ENCODE data around the gene URB2.
A peak's percentile ranks its signal among the peaks of the same experiment; 100 is the strongest.
"Not testable (repeated sequence)": the region's sequence is repeated elsewhere in the genome, so short reads cannot be mapped to it uniquely, and the experiment has no call there.

URB2 gene

DNA sequence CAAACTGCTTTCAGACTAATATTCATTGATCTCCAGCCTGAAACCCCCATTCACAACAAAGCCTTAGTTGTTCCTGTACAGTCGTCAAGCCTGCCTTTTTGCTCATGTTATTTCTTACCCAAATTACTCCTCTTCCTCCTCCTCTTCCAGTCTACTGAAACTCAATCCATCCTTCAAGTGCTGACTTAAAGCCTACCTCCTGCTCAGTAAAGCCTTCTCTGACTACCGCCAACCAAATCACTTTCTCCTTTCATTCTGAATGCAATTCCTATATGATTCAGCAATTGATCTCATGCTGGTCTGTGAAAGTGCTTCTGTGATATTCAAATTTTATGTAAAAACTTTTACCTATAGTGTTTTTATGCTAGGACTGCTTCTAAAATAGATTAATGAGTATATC is 18.7 kb upstream of the URB2 start:
- in situ Hi-C loops (cut with HindIII; ENCODE audit: low pct_ligation_motif_present, low pct_unique_long_range_greater_than_20kb, low sequenced_read_pairs): no loop called here

DNA sequence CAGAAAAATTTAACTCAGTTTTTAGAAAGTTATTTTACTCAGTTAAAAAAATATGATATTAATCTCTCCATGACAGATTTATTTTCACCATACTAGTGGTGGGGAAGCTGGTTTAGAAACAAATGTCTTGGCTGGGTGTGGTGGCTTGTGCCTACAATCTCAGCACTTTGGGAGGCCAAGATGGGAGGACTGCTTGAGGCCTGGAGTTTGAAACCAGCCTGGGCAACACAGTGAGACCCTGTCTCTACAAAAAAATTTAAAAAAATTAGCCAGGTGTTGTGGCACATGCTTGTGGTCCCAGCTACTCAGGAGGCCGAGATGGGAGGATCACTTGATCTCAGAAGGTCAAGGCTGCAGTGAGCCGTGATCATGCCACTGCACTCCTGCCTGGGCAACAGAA is 17.5 kb upstream of the URB2 start:
- in situ Hi-C loops (cut with HindIII; ENCODE audit: low pct_ligation_motif_present, low pct_unique_long_range_greater_than_20kb, low sequenced_read_pairs): no loop called here
- no peak for DNase-seq

More for the DNA sequence above, 18.7 kb upstream of the URB2 start:
- DNase-seq: no peak

DNA sequence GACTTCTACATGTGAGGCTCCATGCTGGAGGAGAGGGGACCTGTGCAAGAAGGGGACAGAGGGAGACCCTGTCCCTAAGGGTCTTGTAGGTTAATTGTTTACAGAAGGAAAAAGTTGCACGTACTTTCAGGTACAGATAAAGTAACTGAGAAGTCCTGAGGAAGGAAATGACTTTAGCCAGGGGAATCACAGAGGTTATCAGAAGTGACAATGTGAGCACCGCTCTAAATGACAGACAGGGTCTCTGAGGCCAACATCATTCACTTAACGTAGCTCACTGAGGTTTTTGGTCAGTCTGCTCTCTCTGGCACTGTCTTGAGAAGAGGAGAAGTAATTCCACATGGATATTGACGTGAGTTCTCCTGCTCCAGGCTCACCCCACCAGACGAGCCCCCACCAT is 12.1 kb upstream of the URB2 start:
- in situ Hi-C loops (cut with HindIII; ENCODE audit: low pct_ligation_motif_present, low pct_unique_long_range_greater_than_20kb, low sequenced_read_pairs): no loop called here
- no peak for DNase-seq

- in situ Hi-C loops (cut with HindIII; ENCODE audit: low pct_ligation_motif_present, low pct_unique_long_range_greater_than_20kb, low sequenced_read_pairs): no loop called here
- no peak for DNase-seq
Observed at GRCh38 chr1:229614701-229615100, 11.3 kb upstream of the URB2 start.

- DNase-seq: no peak
Observed at GRCh38 chr1:229617351-229618100, 8.5 kb upstream of the URB2 start.

GRCh38 chr1:229619002-229619401 is 7.0 kb upstream of the URB2 start:
- DNase-seq: no peak
- in situ Hi-C loops (cut with HindIII; ENCODE audit: low pct_ligation_motif_present, low pct_unique_long_range_greater_than_20kb, low sequenced_read_pairs): no loop called here

More at GRCh38 chr1:229617351-229618100, 8.5 kb upstream of the URB2 start:
- in situ Hi-C loops (cut with HindIII; ENCODE audit: low pct_ligation_motif_present, low pct_unique_long_range_greater_than_20kb, low sequenced_read_pairs): no loop called here

DNA sequence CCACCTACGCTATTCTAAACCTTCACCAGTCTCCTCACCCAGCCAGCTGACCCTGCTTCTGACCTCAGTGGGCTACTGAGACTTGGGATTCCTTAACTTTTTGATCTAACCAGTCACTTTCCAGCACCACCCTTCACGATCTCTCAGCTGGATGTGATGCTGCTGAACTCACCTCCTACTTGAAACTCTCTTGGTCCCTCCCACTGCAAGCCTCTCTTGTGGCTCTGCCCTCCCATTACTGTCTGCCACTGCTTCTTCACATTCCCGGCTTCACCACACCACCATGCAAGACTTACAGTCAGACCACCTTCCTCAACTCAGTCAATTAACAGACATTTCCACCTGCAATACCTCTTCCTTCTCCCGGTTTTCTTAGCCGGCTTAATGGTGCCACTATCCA is 6.4 kb upstream of the URB2 start:
- DNase-seq: no peak
- in situ Hi-C loops (cut with HindIII; ENCODE audit: low pct_ligation_motif_present, low pct_unique_long_range_greater_than_20kb, low sequenced_read_pairs): no loop called here

DNA sequence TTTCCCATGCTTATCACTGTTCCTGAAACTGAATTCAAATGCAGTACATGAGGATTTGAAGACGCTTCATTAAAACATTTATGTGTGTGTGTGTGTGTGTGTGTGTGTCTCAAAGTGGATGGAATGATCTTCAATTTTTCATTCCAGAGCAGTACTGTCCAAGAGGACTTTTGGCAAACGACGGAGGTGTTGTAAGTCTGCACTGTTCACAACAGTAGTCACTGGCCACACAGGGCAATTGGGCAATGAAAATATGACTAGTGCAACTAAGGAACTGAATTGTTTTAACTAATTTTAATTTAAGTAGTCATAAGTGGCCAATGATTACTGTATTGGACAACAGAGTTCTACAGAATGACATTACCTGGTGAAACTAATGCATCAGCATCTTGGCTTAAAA is 5.2 kb upstream of the URB2 start:
- in situ Hi-C loops (cut with HindIII; ENCODE audit: low pct_ligation_motif_present, low pct_unique_long_range_greater_than_20kb, low sequenced_read_pairs): no loop called here
- no peak for DNase-seq

DNA sequence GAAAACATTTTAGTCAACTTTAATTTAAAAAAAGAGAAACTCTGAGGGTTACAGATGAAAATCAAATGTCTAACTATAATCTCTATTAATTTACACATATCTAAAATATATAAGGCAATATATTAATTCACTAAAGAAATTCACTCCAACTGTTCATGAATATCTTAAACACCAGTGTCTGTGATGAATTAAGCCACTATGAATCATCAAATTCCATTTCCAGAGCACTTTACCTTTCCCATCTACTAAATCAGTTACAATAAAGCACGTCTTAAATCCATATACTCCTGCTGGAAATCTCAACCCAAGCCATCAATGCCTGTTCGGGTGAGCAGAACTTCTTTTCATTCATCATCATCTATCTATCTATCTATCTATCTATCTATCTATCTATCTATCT is 4.4 kb upstream of the URB2 start:
- no peak for DNase-seq
- in situ Hi-C loops (cut with HindIII; ENCODE audit: low pct_ligation_motif_present, low pct_unique_long_range_greater_than_20kb, low sequenced_read_pairs): no loop called here

- in situ Hi-C loops (cut with HindIII; ENCODE audit: low pct_ligation_motif_present, low pct_unique_long_range_greater_than_20kb, low sequenced_read_pairs); DNase-seq: not testable (repeated sequence)
Observed at GRCh38 chr1:229622641-229623120, 3.4 kb upstream of the URB2 start.

DNA sequence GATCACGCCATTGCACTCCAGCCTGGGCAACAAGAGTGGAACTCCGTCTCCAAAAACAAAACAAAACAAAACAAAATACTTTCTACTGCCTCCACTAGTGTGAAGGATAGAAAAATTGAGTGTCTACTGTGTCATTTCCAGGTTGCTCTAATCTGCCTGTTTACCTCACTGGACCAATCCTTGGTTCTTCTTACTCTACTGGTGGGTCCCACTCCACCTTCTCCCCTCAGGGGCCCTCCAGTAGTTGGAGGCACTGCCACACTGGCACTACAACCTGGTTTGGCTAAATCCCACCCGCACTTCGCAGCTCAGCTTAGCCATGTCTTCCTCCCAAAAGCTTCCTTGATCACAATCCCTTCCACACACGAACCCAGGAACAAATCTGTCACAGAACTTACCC is 2.8 kb upstream of the URB2 start:
- in situ Hi-C loops (cut with HindIII; ENCODE audit: low pct_ligation_motif_present, low pct_unique_long_range_greater_than_20kb, low sequenced_read_pairs): no loop called here

DNA sequence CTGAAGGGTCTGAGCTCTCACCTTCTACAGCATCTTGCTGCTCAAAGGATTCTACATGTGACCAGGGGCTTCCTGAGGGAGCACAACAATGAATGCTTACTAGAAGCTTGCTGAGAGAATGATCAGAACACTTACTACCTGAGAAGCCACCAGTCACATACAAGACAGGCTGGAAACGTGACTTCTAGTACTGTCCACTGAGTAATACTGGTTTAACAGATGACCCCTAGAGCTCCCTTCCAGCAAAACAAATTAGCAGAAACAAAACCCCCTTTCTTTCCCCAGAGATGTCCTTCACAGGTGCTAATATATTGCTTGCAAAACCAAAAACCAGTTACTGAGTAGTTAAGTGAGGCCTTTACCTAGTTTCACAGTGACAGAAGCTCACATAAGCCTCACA is 2.2 kb upstream of the URB2 start:
- in situ Hi-C loops (cut with HindIII; ENCODE audit: low pct_ligation_motif_present, low pct_unique_long_range_greater_than_20kb, low sequenced_read_pairs): no loop called here
- DNase-seq: no peak

More for the DNA sequence above, 2.8 kb upstream of the URB2 start:
- DNase-seq: no peak

GRCh38 chr1:229624521-229625070 is 1.5 kb upstream of the URB2 start:
- DNase-seq: no peak
- in situ Hi-C loops (cut with HindIII; ENCODE audit: low pct_ligation_motif_present, low pct_unique_long_range_greater_than_20kb, low sequenced_read_pairs): no loop called here

DNA sequence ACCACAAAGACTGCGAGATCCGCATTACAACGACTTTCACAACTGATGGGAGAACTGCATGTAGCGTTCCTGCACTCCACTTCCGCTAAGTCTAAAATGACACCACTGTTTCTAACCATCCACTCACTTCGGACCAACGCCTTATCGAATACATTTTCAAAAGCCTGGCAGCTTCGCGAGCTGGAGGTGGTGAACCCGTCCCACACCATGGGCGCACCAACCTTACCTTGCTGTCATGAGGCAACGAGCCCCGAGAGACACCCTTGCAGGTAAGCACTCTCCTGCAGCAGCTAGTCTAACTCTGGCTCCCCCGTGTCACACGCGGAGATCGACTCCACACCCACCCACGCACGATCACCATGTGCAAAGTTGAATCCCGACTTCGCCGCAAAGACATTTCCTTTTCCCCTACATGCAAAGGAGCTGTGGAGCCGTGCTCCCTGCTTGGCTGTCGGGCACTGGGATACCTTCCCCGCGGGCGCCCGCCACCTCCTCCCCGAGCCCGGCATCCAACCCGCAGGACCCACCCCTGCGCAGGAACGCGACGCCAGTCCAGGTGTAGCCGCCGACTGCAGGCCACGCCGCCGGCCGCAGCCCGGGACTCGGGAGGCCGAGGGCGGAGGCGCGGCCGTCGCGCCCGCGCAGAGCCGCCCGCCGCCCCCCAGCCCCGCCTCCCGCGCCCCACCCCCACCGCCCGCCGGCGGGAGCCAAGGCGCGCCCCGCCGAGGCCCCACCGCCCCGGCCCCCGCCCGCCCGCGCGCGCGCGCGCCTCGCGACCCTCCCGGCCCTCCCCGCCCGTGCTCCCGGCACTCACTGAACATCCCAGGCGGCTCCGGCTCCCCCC is 754 bp upstream of the URB2 start:
- peak; percentile 58 for DNase-seq
- in situ Hi-C loops (cut with HindIII; ENCODE audit: low pct_ligation_motif_present, low pct_unique_long_range_greater_than_20kb, low sequenced_read_pairs): no loop called here

GRCh38 chr1:229627003-229627402 is 956 bp downstream of the URB2 start:
- in situ Hi-C loops (cut with HindIII; ENCODE audit: low pct_ligation_motif_present, low pct_unique_long_range_greater_than_20kb, low sequenced_read_pairs): no loop called here
- no peak for DNase-seq

- in situ Hi-C loops (cut with HindIII; ENCODE audit: low pct_ligation_motif_present, low pct_unique_long_range_greater_than_20kb, low sequenced_read_pairs): no loop called here
- DNase-seq: no peak
Observed at GRCh38 chr1:229629261-229629660, 3.2 kb downstream of the URB2 start.

GRCh38 chr1:229631148-229631547 is 5.1 kb downstream of the URB2 start:
- DNase-seq: no peak
- in situ Hi-C loops (cut with HindIII; ENCODE audit: low pct_ligation_motif_present, low pct_unique_long_range_greater_than_20kb, low sequenced_read_pairs): no loop called here

GRCh38 chr1:229631966-229632365 is 5.9 kb downstream of the URB2 start:
- in situ Hi-C loops (cut with HindIII; ENCODE audit: low pct_ligation_motif_present, low pct_unique_long_range_greater_than_20kb, low sequenced_read_pairs): no loop called here
- no peak for DNase-seq

DNA sequence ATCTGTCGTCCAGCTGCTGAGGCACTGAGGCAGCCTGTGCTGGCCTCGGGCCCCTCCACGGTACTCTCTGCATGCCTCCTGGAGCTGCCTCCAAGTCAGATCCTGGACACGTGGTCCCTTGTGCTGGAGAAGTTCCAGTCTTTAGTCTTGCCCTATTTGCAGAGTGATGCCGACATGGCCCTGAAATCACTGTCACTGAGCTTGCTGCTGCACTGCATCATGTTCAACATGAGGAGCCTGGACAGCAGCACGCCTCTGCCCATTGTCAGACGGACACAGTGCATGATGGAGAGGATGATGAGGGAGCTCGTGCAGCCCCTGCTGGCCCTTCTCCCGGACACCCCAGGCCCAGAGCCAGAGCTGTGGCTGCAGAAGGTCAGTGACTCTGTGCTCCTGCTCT is 10.0 kb downstream of the URB2 start:
- no peak for DNase-seq
- in situ Hi-C loops (cut with HindIII; ENCODE audit: low pct_ligation_motif_present, low pct_unique_long_range_greater_than_20kb, low sequenced_read_pairs): no loop called here

All from ACHN (cell line).